ENCODE results near the gene SLC13A4. TPM values are rescaled to one million over a fixed set of nuclear protein-coding genes. Genes with fewer than 3 reads are reported as not detected.

SLC13A4 gene
- total and polyA plus RNA-seq, 3 experiments from 2014 or later = not detected

GRCh38 chr7:135718794-135719437 lies 9.1 kb downstream of the SLC13A4 start:
- Histone ChIP-seq H3K9me3 (ENCODE audit: low read length) (no peaks in the 10 kb centered on the region), H3K27me3 (ENCODE audit: insufficient read depth, low read length, poor library complexity, severe bottlenecking) (no peaks in the 10 kb centered on the region), H3K36me3 (ENCODE audit: insufficient read depth, low read length) (no peaks in the 10 kb centered on the region), H3K4me1 (ENCODE audit: insufficient read depth, low read length) (no peaks in the 10 kb centered on the region), H3K27ac (ENCODE audit: low read depth, low read length) (no peak overlapping the region), H3K4me3 (ENCODE audit: low read length) (no peak overlapping the region)
- Mint-ChIP-seq H3K36me3 (no peaks in the 10 kb centered on the region), H3K4me1 (no peaks in the 10 kb centered on the region), H3K4me3 (no peak overlapping the region), H3K27ac (no peak overlapping the region), H3K27me3 (peaks cover 7 to 30% of the 10 kb centered on the region in 2 donors), H3K9me3 (no peaks in the 10 kb centered on the region)
- CTCF ChIA-PET = no interaction called here
- POLR2A ChIA-PET = no interaction called here
- no peak for DNase-seq

GRCh38 chr7:135718219-135718618 lies 9.8 kb downstream of the SLC13A4 start:
- ChIA-PET CTCF (no interaction called here), POLR2A (no interaction called here)
- no peak overlapping the region for H3K27ac Mint-ChIP-seq
- Histone ChIP-seq H3K27ac (ENCODE audit: low read depth, low read length) (no peak overlapping the region), H3K4me1 (ENCODE audit: insufficient read depth, low read length) (no peaks in the 10 kb centered on the region), H3K4me3 (ENCODE audit: low read length) (no peak overlapping the region), H3K36me3 (ENCODE audit: insufficient read depth, low read length) (no peaks in the 10 kb centered on the region), H3K9me3 (ENCODE audit: low read length) (no peaks in the 10 kb centered on the region), H3K27me3 (ENCODE audit: insufficient read depth, low read length, poor library complexity, severe bottlenecking) (no peaks in the 10 kb centered on the region)
- H3K9me3 Mint-ChIP-seq = no peaks in the 10 kb centered on the region
- H3K4me3 Mint-ChIP-seq = no peak overlapping the region
- peaks cover 7 to 23% of the 10 kb centered on the region in 2 donors for H3K27me3 Mint-ChIP-seq
- no peaks in the 10 kb centered on the region for H3K36me3 Mint-ChIP-seq
- DNase-seq = no peak
- H3K4me1 Mint-ChIP-seq = no peaks in the 10 kb centered on the region

- Mint-ChIP-seq H3K27ac (no peak overlapping the region), H3K9me3 (no peaks in the 10 kb centered on the region), H3K4me3 (no peak overlapping the region), H3K27me3 (peaks cover 7 to 20% of the 10 kb centered on the region in 2 donors), H3K4me1 (no peaks in the 10 kb centered on the region), H3K36me3 (no peaks in the 10 kb centered on the region)
- H3K36me3 ChIP-seq (ENCODE audit: insufficient read depth, low read length) = no peaks in the 10 kb centered on the region
- H3K27me3 ChIP-seq (ENCODE audit: insufficient read depth, low read length, poor library complexity, severe bottlenecking) = no peaks in the 10 kb centered on the region
- H3K4me1 ChIP-seq (ENCODE audit: insufficient read depth, low read length) = no peaks in the 10 kb centered on the region
- ChIA-PET POLR2A (no interaction called here), CTCF (no interaction called here)
- DNase-seq = no peak
- no peak overlapping the region for H3K27ac ChIP-seq (ENCODE audit: low read depth, low read length)
- H3K9me3 ChIP-seq (ENCODE audit: low read length) = no peaks in the 10 kb centered on the region
- no peak overlapping the region for H3K4me3 ChIP-seq (ENCODE audit: low read length)
These were observed 10.3 kb downstream of the SLC13A4 start for GRCh38 chr7:135717693-135718092.

GRCh38 chr7:135716677-135717238 lies 11.2 kb downstream of the SLC13A4 start:
- Mint-ChIP-seq H3K4me1 (no peaks in the 10 kb centered on the region), H3K27me3 (peaks cover 7 to 20% of the 10 kb centered on the region in 2 donors), H3K9me3 (no peaks in the 10 kb centered on the region), H3K36me3 (no peaks in the 10 kb centered on the region), H3K4me3 (no peak overlapping the region), H3K27ac (no peak overlapping the region)
- Histone ChIP-seq H3K9me3 (ENCODE audit: low read length) (no peaks in the 10 kb centered on the region), H3K4me1 (ENCODE audit: insufficient read depth, low read length) (no peaks in the 10 kb centered on the region), H3K4me3 (ENCODE audit: low read length) (no peak overlapping the region), H3K36me3 (ENCODE audit: insufficient read depth, low read length) (no peaks in the 10 kb centered on the region), H3K27me3 (ENCODE audit: insufficient read depth, low read length, poor library complexity, severe bottlenecking) (no peaks in the 10 kb centered on the region), H3K27ac (ENCODE audit: low read depth, low read length) (no peak overlapping the region)
- no peak for DNase-seq
- POLR2A ChIA-PET = no interaction called here
- CTCF ChIA-PET = no interaction called here

- Histone ChIP-seq H3K27ac (ENCODE audit: low read depth, low read length) (no peak overlapping the region), H3K4me3 (ENCODE audit: low read length) (no peak overlapping the region), H3K9me3 (ENCODE audit: low read length) (no peaks in the 10 kb centered on the region), H3K4me1 (ENCODE audit: insufficient read depth, low read length) (no peaks in the 10 kb centered on the region), H3K27me3 (ENCODE audit: insufficient read depth, low read length, poor library complexity, severe bottlenecking) (no peaks in the 10 kb centered on the region), H3K36me3 (ENCODE audit: insufficient read depth, low read length) (no peaks in the 10 kb centered on the region)
- ChIA-PET POLR2A (no interaction called here), CTCF (no interaction called here)
- Mint-ChIP-seq H3K27ac (no peak overlapping the region), H3K9me3 (no peaks in the 10 kb centered on the region), H3K4me3 (no peak overlapping the region), H3K36me3 (no peaks in the 10 kb centered on the region), H3K27me3 (peaks cover 7 to 10% of the 10 kb centered on the region in 2 donors), H3K4me1 (no peaks in the 10 kb centered on the region)
- no peak for DNase-seq
These were observed 12.3 kb downstream of the SLC13A4 start for GRCh38 chr7:135715673-135716072.

- Mint-ChIP-seq H3K9me3 (no peaks in the 10 kb centered on the region), H3K27ac (no peak overlapping the region), H3K4me1 (no peaks in the 10 kb centered on the region), H3K36me3 (no peaks in the 10 kb centered on the region), H3K27me3 (peaks cover 7% of the 10 kb centered on the region in 2 donors), H3K4me3 (no peak overlapping the region)
- no peak for DNase-seq
- ChIA-PET CTCF (no interaction called here), POLR2A (no interaction called here)
- Histone ChIP-seq H3K27ac (ENCODE audit: low read depth, low read length) (no peak overlapping the region), H3K36me3 (ENCODE audit: insufficient read depth, low read length) (no peaks in the 10 kb centered on the region), H3K4me1 (ENCODE audit: insufficient read depth, low read length) (no peaks in the 10 kb centered on the region), H3K4me3 (ENCODE audit: low read length) (no peak overlapping the region), H3K27me3 (ENCODE audit: insufficient read depth, low read length, poor library complexity, severe bottlenecking) (no peaks in the 10 kb centered on the region), H3K9me3 (ENCODE audit: low read length) (no peaks in the 10 kb centered on the region)
These were observed 12.9 kb downstream of the SLC13A4 start for GRCh38 chr7:135715055-135715522.

- Mint-ChIP-seq H3K36me3 (no peaks in the 10 kb centered on the region), H3K4me1 (no peaks in the 10 kb centered on the region), H3K4me3 (no peak overlapping the region), H3K27ac (no peak overlapping the region), H3K27me3 (peaks cover 7% of the 10 kb centered on the region in 2 donors), H3K9me3 (no peaks in the 10 kb centered on the region)
- DNase-seq = no peak
- Histone ChIP-seq H3K27ac (ENCODE audit: low read depth, low read length) (no peak overlapping the region), H3K4me1 (ENCODE audit: insufficient read depth, low read length) (no peaks in the 10 kb centered on the region), H3K9me3 (ENCODE audit: low read length) (no peaks in the 10 kb centered on the region), H3K4me3 (ENCODE audit: low read length) (no peak overlapping the region), H3K36me3 (ENCODE audit: insufficient read depth, low read length) (no peaks in the 10 kb centered on the region), H3K27me3 (ENCODE audit: insufficient read depth, low read length, poor library complexity, severe bottlenecking) (no peaks in the 10 kb centered on the region)
- CTCF ChIA-PET = no interaction called here
- POLR2A ChIA-PET = no interaction called here
These were observed 13.4 kb downstream of the SLC13A4 start for GRCh38 chr7:135714534-135715009.

- no peak overlapping the region for H3K27ac Mint-ChIP-seq
- no peak for DNase-seq
- CTCF ChIA-PET = interaction anchor here (1.6 kb wide), 1 partner anchor 9 kb away, joined by 3 read pairs; no protein-coding TSS in a partner anchor
- no peak overlapping the region for H3K27ac ChIP-seq (ENCODE audit: low read depth, low read length)
- H3K4me1 Mint-ChIP-seq = no peaks in the 10 kb centered on the region
- no peaks in the 10 kb centered on the region for H3K27me3 ChIP-seq (ENCODE audit: insufficient read depth, low read length, poor library complexity, severe bottlenecking)
- H3K4me3 Mint-ChIP-seq = no peak overlapping the region
- H3K36me3 Mint-ChIP-seq = no peaks in the 10 kb centered on the region
- H3K9me3 ChIP-seq (ENCODE audit: low read length) = no peaks in the 10 kb centered on the region
- no peaks in the 10 kb centered on the region for H3K9me3 Mint-ChIP-seq
- POLR2A ChIA-PET = no interaction called here
- no peaks in the 10 kb centered on the region for H3K36me3 ChIP-seq (ENCODE audit: insufficient read depth, low read length)
- H3K27me3 Mint-ChIP-seq = peaks cover 5 to 7% of the 10 kb centered on the region in 2 donors
- H3K4me3 ChIP-seq (ENCODE audit: low read length) = no peak overlapping the region
- H3K4me1 ChIP-seq (ENCODE audit: insufficient read depth, low read length) = no peaks in the 10 kb centered on the region
These were observed 14.0 kb downstream of the SLC13A4 start for GRCh38 chr7:135713836-135714470.
